Stimulated activated CD8-positive, alpha-beta memory T cell treated with anti-CD3 and anti-CD28 coated beads, Interleukin-2, amount 100 ng/mL, for 1 hour (primary cell): ENCODE results near the gene SEMA3G.
A peak's percentile ranks its signal among the peaks of the same experiment; 100 is the strongest.

Experiments used
- DNase-seq, 2 donors: peaks; one replicate each; pipeline ENCODE4 v3.0.0-alpha.2; 2020; ENCODE audit warnings: low read depth in 2 of 2

The SEMA3G gene

GRCh38 chr3:52479877-52480575 is 35.1 kb upstream of the SEMA3G start:
- no peak for DNase-seq

GRCh38 chr3:52479037-52479876 is 34.4 kb upstream of the SEMA3G start:
- DNase-seq = no peak

- DNase-seq = no peak
Observed at GRCh38 chr3:52477796-52478095, 32.8 kb upstream of the SEMA3G start.

GRCh38 chr3:52477076-52477795 is 32.3 kb upstream of the SEMA3G start:
- no peak for DNase-seq

- no peak for DNase-seq
Observed at GRCh38 chr3:52473026-52473425, 28.1 kb upstream of the SEMA3G start.

GRCh38 chr3:52472239-52473000 is 27.5 kb upstream of the SEMA3G start:
- DNase-seq = no peak

GRCh38 chr3:52471371-52472238 is 26.7 kb upstream of the SEMA3G start:
- no peak for DNase-seq

- DNase-seq = no peak
Observed at GRCh38 chr3:52470920-52471319, 26.0 kb upstream of the SEMA3G start.

GRCh38 chr3:52469001-52469400 is 24.1 kb upstream of the SEMA3G start:
- no peak for DNase-seq

GRCh38 chr3:52468336-52468735 is 23.4 kb upstream of the SEMA3G start:
- DNase-seq = no peak

GRCh38 chr3:52463416-52463815 is 18.5 kb upstream of the SEMA3G start:
- no peak for DNase-seq

- DNase-seq = no peak
Observed at GRCh38 chr3:52461874-52462273, 17.0 kb upstream of the SEMA3G start.

GRCh38 chr3:52458770-52459545 is 14.1 kb upstream of the SEMA3G start:
- no peak for DNase-seq

- DNase-seq = no peak
Observed at GRCh38 chr3:52458031-52458760, 13.3 kb upstream of the SEMA3G start.

- DNase-seq = no peak
Observed at GRCh38 chr3:52456800-52457183, 11.9 kb upstream of the SEMA3G start.

- DNase-seq = no peak
Observed at GRCh38 chr3:52456169-52456799, 11.4 kb upstream of the SEMA3G start.

- DNase-seq = peak; percentile 93 to 95
Observed at GRCh38 chr3:52455283-52456168, 10.6 kb upstream of the SEMA3G start, which contains the start of gene NISCH. Gene NISCH (plus strand): TSS chr3:52455604. CDS start chr3:52455642, 38 bp downstream.

GRCh38 chr3:52454938-52455282 is 10.0 kb upstream of the SEMA3G start:
- DNase-seq = no peak
